Measurements from ENCODE around the gene UIMC1.

UIMC1 gene

DNA sequence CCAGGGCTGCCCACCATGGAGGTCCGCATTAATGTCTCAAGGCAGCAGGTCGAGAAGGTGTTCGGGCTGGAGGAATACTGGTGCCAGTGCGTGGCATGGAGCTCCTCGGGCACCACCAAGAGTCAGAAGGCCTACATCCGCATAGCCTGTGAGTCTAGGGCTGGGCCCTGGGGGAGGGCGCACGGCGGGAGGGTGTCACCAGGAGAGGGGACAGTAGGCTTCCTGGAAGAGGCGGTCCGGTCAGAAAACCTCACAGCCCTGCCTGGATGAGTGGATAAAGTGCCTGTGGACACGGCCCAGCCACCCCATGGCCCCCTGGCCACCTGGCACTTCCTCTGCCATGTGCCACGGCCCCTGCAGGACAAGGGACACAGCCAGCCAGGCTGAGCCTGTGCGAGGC lies 138.5 kb downstream of the UIMC1 start:
- no peak for DNase-seq

- no peak for DNase-seq
Observed at GRCh38 chr5:176866707-176867310, 139.8 kb downstream of the UIMC1 start.

- DNase-seq, result no peak
Observed at GRCh38 chr5:176865964-176866363, 140.6 kb downstream of the UIMC1 start.

GRCh38 chr5:176864755-176865154 lies 141.8 kb downstream of the UIMC1 start:
- no peak for DNase-seq

- no peak for DNase-seq
Observed at GRCh38 chr5:176863765-176864098, 142.8 kb downstream of the UIMC1 start.

- DNase-seq, result no peak
Observed at GRCh38 chr5:176863041-176863764, 143.4 kb downstream of the UIMC1 start.

- DNase-seq, result no peak
Observed at GRCh38 chr5:176862330-176862995, 144.1 kb downstream of the UIMC1 start.

DNA sequence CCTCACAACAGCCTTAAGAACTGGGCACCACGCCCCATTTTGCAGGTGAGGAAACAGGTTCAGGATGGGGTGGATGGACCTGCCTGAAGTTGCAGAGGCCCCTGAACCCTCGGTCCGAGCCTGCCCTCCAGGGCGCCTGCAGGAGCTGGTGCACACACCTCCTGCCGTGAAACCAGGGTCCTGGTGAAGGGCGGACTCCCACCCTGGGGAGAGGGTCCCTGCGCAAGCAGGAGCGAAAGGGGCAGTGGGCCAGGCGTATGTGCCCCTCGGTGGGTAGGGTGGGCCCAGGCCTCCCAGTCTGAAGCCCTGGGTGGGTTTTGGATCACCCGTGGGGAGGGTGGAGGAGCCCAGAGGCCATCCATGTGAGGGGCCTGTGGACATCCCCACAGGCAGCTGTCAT lies 145.3 kb downstream of the UIMC1 start:
- DNase-seq, result no peak

DNA sequence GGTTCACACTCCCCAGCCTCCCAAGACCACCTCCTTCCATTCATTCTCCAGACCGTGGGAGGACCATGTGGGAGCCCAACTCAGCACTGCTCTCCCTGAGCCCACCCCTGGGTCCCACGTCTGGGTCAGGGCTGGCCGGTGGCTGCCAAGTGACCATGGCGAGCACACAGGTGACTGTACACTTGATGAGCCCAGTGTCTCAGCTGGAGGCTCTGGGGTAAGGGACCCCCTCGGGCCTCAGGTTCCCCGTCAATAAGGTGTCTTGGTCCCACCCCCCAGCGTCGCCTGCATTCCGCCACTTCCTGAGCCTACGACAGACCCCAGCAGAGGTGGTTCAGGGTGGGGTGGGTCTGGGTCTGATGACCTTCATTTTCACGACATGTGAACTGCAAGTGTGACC lies 146.2 kb downstream of the UIMC1 start:
- no peak for DNase-seq

GRCh38 chr5:176859916-176860315 lies 146.7 kb downstream of the UIMC1 start:
- no peak for DNase-seq

DNA sequence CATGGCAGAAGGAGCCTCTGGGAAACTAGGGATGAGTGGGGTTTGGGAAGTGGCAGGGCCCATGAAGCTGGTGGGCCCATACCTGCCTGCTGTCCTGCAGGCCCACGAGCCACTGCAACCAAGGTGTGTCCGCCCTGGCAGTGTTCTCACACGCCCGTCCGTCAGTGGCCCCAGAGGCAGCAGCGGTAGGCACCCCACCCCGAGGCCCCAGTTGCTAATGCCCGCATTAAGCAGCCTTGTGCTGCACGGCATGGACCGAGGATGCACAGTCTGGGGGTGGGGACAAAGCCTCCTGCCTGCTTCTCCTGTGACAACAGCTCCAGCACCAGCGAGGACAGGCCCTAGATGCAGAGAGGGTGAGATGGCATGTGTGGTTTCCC lies 148.7 kb downstream of the UIMC1 start:
- DNase-seq, result no peak

GRCh38 chr5:176857216-176857893 lies 149.2 kb downstream of the UIMC1 start:
- no peak for DNase-seq

DNA sequence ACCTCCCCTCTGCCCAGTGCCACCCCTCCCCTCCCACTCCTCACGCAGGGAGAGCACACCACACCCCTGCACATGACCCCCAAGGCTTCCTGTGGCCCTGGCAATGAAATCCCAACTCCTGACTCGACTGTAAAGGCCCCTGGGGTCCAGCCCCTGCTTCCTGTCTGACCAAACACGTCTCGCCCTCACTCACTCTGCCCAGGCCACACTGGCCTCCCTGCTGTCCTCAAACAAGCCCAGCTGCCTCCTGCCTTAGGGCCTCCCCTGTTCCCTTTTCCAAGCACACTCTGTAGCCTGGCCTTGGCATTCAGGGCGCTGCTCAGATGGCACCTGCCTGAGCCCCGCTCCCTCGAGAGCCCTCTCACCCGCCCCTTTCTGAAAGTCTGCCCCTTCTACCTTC lies 149.8 kb downstream of the UIMC1 start:
- DNase-seq, result no peak

GRCh38 chr5:176855598-176855997 lies 151.0 kb downstream of the UIMC1 start:
- DNase-seq, result no peak
